Stimulated activated naive CD8-positive, alpha-beta T cell treated with anti-CD3 and anti-CD28 coated beads, Interleukin-15, Interleukin-2, amounts not matched to agents 100 ng/mL and 50 ng/mL, for 24 hours (primary cell): Measurements from ENCODE around the gene H1-8.

Experiments
- H3K27ac Mint-ChIP-seq: one replicate; pipeline ENCODE4 v1.8.0; 2021; ENCODE audit warnings: mild to moderate bottlenecking, mixed read lengths
- H3K27me3 Mint-ChIP-seq: one replicate; pipeline ENCODE4 v1.8.0; 2021; ENCODE audit warnings: mixed read lengths
- H3K36me3 Mint-ChIP-seq: one replicate; pipeline ENCODE4 v1.8.0; 2021; ENCODE audit warnings: low read depth, mixed read lengths
- H3K4me1 Mint-ChIP-seq: one replicate; pipeline ENCODE4 v1.8.0; 2021; ENCODE audit warnings: low read depth, mixed read lengths
- H3K4me3 Mint-ChIP-seq: one replicate; pipeline ENCODE4 v1.8.0; 2021; ENCODE audit warnings: mild to moderate bottlenecking, mixed read lengths
- H3K9me3 Mint-ChIP-seq: one replicate; pipeline ENCODE4 v1.8.0; 2021; ENCODE audit warnings: mixed read lengths

H1-8 gene

DNA sequence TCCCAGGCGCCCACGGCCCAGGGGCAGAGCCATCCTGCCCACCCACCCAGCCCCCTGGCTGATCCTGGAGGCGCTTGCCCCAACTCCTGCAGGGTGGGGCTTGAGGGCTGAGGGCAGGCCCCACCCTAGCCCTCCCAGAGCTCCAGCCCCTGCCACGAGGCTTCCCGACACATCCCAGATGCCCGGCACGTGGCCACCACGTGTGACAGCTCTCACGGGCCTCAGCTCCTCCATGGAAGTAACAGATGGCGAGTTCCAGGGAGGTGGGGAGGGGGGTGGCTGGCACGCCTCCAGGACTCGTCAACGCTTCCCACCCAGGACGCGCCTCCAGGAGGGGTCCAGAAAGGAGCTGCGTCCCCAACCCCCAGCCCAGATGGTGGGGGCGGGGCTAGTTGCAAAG lies 34.4 kb downstream of the H1-8 start:
- Mint-ChIP-seq H3K27ac (no peak overlapping the region), H3K9me3 (no peaks in the 10 kb centered on the region), H3K4me1 (peaks cover 36% of the 10 kb centered on the region), H3K27me3 (no peaks in the 10 kb centered on the region), H3K36me3 (no peaks in the 10 kb centered on the region), H3K4me3 (no peak overlapping the region)

DNA sequence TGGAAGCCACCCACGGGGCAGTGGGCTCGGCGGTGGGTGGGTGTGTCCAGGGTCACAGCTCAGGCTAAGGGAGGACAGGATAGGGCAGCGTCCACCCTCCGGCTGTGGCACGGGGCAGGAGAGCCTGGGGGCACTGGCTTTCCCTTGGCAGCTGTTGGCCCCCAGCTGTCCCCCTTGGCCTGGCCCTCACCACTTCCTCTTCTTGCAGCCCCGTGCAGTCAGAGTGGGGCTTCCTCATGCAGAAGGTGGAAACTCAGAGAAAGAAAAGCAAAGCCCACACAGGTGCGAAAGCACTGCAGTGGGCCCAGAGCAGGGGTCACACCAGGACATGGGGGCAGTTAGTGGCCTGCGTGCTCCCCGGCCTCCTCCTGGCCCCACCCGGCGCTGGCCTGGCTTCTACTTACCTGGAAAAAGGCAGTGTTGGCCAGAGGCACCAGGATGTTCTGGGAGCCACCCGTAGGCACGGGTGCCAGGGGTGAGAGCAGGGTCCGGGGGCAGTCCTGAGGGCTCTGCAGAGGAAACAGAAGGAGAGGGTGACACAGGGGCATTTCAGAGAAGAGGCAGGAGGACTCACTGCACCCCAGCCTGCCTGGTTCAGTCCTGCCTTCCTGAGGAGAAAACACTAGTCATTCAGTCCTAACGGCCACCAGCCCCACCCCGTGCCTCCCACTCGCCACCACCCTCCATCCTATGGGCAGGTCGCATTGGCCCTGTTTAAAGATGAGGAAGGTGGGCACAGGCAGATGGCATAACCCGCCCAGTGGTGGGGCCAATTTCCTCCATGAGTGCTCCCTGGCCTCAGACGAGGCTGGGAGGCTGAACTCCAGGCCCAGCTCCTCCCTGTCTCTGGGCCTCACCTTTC lies 35.2 kb downstream of the H1-8 start:
- Mint-ChIP-seq H3K27me3 (no peaks in the 10 kb centered on the region), H3K4me3 (peak overlapping the region; percentile 20), H3K27ac (peak overlapping the region; percentile 19), H3K9me3 (no peaks in the 10 kb centered on the region), H3K4me1 (peaks cover 36% of the 10 kb centered on the region), H3K36me3 (no peaks in the 10 kb centered on the region)

DNA sequence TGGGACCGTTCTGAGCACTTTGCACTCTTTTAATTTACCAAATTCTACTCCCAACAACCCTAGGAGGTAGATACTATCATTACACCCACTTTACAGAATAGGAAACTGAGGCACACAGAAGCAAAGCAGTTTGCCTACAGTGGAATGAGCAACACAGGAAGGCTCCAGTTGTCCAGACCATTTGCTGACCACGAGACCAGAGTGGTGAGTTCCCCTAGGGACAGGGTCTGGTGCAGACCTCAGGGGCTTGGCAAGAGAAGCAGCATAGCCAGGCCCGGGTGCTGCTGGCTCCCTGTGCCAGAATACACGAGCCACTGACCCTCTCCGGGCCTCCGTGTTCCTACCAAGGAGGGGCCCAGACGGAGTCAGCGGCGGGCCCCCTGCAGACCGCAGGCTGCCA lies 37.0 kb downstream of the H1-8 start:
- no peaks in the 10 kb centered on the region for H3K36me3 Mint-ChIP-seq
- no peak overlapping the region for H3K4me3 Mint-ChIP-seq
- H3K4me1 Mint-ChIP-seq: peaks cover 35% of the 10 kb centered on the region
- no peaks in the 10 kb centered on the region for H3K9me3 Mint-ChIP-seq
- H3K27ac Mint-ChIP-seq: no peak overlapping the region
- no peaks in the 10 kb centered on the region for H3K27me3 Mint-ChIP-seq

DNA sequence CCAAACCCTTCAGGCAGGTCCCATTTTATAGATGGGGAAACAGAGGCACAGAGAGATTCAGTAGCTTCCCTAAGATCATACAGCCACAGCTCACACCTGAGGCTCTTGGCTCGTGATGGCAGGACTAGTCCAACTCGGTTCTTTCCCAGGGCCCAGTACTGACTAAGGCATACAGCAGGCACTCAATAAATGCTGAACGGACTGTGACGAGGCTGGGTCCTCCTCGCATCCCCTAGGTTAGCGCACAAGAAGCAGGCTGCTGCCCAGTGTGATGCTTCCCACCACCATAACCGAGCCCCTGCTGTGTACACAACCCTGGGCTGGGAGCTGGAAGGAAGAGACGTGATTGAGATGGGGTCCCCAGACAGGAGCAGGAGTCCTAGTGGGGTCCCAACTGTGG lies 38.6 kb downstream of the H1-8 start:
- Mint-ChIP-seq H3K27me3 (no peaks in the 10 kb centered on the region), H3K36me3 (no peaks in the 10 kb centered on the region), H3K9me3 (no peaks in the 10 kb centered on the region), H3K4me1 (peaks cover 19% of the 10 kb centered on the region), H3K27ac (no peak overlapping the region), H3K4me3 (no peak overlapping the region)

DNA sequence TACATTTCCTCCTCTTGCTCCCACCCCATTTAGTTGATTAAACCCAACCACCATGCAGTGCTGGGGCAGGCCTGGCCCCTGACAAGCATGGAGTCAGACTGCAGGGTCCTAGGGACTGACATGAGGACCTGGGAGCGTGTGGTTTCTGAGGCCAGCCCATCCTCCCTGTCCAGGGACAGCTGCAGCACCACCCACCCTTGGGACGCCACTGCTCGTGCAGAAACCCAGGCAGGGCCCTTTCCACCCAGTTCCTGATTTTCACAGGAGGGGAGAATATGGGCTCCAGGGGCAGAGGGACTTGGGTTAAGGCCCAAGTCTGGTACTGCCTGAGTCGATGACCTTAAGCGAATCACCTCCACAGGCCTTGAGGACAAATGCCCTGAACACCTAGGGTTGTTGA lies 39.8 kb downstream of the H1-8 start:
- Mint-ChIP-seq H3K9me3 (no peaks in the 10 kb centered on the region), H3K27ac (no peak overlapping the region), H3K4me1 (peaks cover 10% of the 10 kb centered on the region), H3K27me3 (no peaks in the 10 kb centered on the region), H3K4me3 (no peak overlapping the region), H3K36me3 (no peaks in the 10 kb centered on the region)

DNA sequence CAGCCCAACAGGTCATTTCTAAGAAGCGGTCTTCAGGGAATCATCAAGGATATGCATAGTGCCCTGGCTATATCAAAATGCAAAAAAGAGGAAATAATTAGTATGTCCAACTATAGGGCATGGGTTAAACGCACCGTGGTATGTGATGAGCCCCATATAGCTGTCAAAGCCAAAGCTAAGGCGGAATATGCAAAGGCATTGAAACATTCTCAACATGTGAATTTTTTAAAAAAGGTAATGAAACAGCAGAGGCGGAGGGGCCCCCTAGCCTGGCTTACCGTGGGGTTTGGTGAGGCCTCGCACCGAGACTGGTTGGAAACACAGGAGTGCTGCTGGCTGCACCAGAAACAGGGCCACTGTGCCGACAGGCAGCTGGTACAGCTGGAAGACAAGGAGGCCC lies 40.3 kb downstream of the H1-8 start:
- Mint-ChIP-seq H3K27me3 (no peaks in the 10 kb centered on the region), H3K36me3 (no peaks in the 10 kb centered on the region), H3K4me1 (peaks cover 5% of the 10 kb centered on the region), H3K9me3 (no peaks in the 10 kb centered on the region), H3K27ac (no peak overlapping the region), H3K4me3 (no peak overlapping the region)

DNA sequence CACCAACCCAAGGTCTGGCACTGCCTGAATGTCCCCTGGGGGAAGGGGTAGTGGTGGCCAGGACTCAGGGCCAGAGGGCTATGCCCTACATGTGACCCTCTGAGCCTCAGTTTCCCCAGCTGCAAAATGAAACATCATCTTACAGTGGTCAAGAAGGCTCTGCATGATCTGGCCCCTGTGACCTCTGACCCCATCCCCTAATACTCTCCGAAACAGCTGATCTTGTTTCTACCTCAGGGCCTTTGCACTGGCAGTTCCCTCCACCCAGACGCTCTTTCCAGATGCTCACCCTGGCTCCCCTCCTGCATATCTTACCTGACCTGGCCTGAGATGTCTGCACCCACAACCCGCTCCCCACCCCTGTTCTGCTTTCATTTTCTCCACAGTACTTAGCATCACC lies 41.7 kb downstream of the H1-8 start:
- H3K27ac Mint-ChIP-seq: no peak overlapping the region
- no peaks in the 10 kb centered on the region for H3K27me3 Mint-ChIP-seq
- no peak overlapping the region for H3K4me3 Mint-ChIP-seq
- H3K4me1 Mint-ChIP-seq: no peaks in the 10 kb centered on the region
- H3K9me3 Mint-ChIP-seq: no peaks in the 10 kb centered on the region
- H3K36me3 Mint-ChIP-seq: no peaks in the 10 kb centered on the region

DNA sequence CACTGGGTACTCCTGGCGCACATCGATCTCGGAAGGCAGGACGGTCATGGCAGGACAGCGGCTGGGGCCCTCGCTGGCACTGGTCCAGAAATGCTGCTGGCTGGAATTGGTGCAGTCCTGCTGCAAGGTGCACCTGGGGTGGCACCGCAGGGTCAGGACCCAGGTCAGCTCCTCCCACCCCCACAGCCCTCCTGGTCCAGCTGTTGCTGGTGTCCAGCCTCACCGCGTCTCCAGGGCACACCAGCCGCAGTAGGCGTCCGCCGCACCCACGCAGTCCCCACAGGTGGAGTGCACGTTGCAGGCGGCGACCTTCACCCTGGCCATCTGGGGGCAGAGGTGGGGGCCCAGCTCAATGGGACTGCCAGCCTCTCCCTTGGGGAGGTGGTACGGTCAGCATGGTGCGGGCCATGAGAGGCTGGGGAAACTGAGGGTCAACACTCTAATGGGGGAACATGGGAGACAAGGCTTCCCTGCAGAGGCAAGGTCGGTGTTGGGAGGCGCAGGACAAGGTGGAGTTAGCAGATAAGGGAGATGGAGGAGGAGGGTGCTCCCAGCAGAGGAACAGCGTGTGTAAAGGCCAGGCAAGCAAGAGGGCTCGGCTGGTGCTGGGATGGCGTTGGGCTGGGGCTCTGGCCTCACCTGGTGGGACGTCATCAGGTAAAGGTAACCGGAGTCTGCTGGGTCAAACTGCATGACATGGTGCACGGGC lies 43.1 kb downstream of the H1-8 start:
- no peaks in the 10 kb centered on the region for H3K36me3 Mint-ChIP-seq
- no peaks in the 10 kb centered on the region for H3K9me3 Mint-ChIP-seq
- H3K4me3 Mint-ChIP-seq: no peak overlapping the region
- H3K4me1 Mint-ChIP-seq: no peaks in the 10 kb centered on the region
- H3K27ac Mint-ChIP-seq: no peak overlapping the region
- H3K27me3 Mint-ChIP-seq: no peaks in the 10 kb centered on the region

DNA sequence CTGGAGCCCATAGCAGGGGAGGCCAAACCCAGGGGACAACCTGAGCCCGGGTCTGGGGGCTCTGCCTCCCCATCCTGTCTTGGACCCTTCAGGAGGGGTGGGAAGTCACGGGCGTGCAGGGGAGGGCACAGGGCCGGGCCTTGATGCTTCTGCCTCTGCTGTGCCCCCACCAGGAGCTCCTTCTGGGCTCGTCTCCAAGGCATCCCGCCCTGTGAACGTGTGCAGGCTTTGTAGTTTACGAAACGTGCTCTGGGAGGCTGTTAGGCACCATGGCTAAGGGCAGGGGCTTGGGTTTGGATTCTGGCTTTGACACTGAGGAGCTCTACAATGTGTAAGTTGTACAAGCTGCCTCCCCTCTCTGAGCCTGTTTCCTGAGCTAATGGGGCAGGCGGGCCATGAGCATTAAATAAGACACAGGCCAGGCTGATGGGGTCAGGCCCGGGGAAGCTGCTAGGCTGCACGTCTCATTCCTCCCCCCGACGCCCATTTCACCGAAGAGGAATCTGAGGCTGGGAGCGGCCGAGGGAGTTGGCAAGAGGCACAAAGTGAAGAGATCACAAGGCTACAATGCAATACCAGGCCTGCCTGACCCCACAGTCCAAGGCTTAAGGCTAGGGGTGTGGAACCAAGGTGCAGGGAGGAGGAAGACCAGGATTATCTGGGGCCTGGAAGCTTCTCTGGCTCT lies 43.9 kb downstream of the H1-8 start:
- Mint-ChIP-seq H3K9me3 (no peaks in the 10 kb centered on the region), H3K27ac (no peak overlapping the region), H3K36me3 (no peaks in the 10 kb centered on the region), H3K4me3 (no peak overlapping the region), H3K27me3 (peaks cover 5% of the 10 kb centered on the region), H3K4me1 (peaks cover 2% of the 10 kb centered on the region)

DNA sequence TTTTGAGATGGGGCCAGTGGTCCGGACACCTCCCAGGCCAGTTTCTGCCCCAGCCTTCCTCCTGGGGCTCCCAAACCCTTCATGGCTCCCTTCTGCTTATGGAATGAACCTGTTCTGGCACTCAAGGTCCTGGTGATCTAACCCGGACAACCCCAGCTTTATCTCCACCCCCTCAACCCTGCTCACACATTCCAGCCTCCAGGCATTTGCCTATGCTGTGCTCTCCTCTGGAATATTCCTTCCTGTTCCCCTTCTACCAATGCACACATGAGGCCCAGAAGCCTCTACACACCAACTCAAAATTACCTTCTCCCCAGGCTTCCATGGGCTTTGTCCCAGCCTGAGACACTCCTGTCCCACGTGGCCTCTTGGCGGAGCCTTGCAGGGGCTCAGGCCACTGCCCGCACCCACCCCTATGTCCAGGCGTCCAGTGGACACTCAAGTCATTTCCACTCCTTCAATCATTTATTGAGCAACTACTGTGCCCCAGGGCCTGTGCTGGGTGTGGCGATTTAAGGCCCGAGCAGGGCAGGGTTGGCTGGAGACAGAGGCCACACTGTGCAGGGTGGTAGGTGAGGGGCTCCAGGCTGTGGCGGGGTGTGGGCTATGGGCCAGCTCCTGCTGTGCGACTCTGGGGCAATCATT lies 44.7 kb downstream of the H1-8 start:
- H3K9me3 Mint-ChIP-seq: no peaks in the 10 kb centered on the region
- peaks cover 5% of the 10 kb centered on the region for H3K4me1 Mint-ChIP-seq
- no peaks in the 10 kb centered on the region for H3K36me3 Mint-ChIP-seq
- peaks cover 5% of the 10 kb centered on the region for H3K27me3 Mint-ChIP-seq
- no peak overlapping the region for H3K27ac Mint-ChIP-seq
- no peak overlapping the region for H3K4me3 Mint-ChIP-seq

DNA sequence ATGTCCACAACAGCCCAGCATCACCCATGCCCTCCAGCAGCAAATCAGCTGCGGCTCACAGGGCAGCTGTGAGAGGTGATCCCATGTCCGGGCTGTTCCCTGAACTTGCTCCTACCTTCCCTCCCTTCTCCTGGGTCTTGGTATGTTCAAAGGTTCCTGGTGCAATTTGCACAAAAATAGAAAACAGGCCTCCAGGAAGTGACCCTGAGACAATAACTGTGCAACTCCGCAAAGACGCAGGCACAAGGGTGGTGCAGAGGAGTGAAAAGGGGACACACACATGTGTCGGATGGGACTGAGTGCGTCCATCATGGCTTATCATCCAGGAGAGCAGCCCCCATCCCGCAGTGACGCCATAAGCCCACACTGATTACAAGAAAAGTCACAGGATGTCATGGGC lies 47.2 kb downstream of the H1-8 start:
- Mint-ChIP-seq H3K27me3 (peaks cover 8% of the 10 kb centered on the region), H3K36me3 (no peaks in the 10 kb centered on the region), H3K4me3 (no peak overlapping the region), H3K4me1 (peaks cover 24% of the 10 kb centered on the region), H3K27ac (no peak overlapping the region), H3K9me3 (no peaks in the 10 kb centered on the region)

DNA sequence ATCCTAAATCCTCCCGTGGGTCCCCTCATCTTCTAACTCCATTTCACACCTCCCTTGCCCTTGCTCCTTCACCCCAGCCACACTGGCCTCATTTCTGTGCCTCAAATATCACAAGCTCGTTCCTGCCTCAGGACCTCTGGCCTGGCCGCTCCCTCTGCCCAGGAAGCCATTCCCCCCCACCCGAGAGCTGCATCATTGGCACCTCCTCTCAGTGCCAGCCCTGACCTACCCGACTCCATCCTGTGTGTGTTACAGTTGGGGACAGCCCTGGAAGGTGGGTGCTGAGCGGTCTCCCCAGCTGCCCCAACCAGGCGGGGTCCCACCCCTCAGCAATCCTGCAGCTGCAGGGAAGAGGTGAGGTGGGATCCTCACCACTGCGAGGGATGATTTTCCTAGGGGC lies 49.0 kb downstream of the H1-8 start:
- no peak overlapping the region for H3K27ac Mint-ChIP-seq
- H3K4me3 Mint-ChIP-seq: no peak overlapping the region
- no peaks in the 10 kb centered on the region for H3K9me3 Mint-ChIP-seq
- peaks cover 10% of the 10 kb centered on the region for H3K27me3 Mint-ChIP-seq
- H3K36me3 Mint-ChIP-seq: no peaks in the 10 kb centered on the region
- peaks cover 24% of the 10 kb centered on the region for H3K4me1 Mint-ChIP-seq

DNA sequence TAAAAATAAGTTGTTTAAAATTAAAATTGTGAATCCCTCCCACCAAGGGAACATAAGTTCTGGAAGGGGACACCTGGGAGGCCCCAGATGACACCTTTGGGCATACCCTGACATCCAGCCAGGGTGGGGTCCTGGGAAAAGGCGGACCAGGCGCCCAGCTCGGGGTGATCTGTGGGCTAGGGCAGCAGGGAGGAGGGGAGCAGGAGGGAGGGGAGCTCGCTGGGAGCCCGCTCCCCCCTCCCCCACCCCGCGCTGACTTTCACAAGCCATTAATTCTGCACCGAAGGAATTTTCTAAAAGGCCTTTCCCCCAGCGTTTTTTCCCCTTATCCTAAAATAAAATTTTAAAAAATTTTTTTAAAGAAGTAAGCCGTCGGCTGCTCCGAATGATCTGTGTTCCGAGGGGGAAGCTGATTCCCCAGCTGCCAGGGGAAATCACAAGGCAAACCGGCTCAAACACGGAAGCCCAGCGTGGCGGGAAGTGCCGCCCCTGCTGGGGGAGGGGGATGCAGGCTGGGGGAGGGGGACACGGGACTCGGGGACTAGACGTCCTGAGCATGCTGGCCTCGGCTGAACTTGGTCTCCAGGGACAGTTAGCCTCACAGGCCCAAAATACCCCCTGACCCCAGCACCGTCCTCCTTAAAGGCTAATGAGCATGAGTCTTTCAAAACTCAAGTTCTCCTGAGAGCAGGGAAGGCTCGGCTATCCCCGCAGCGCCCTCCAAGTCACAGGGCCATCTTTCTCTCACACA lies 49.6 kb downstream of the H1-8 start:
- H3K9me3 Mint-ChIP-seq: no peaks in the 10 kb centered on the region
- peaks cover 10% of the 10 kb centered on the region for H3K27me3 Mint-ChIP-seq
- H3K27ac Mint-ChIP-seq: peak overlapping the region; percentile 36
- no peaks in the 10 kb centered on the region for H3K36me3 Mint-ChIP-seq
- H3K4me3 Mint-ChIP-seq: no peak overlapping the region
- H3K4me1 Mint-ChIP-seq: peaks cover 24% of the 10 kb centered on the region

DNA sequence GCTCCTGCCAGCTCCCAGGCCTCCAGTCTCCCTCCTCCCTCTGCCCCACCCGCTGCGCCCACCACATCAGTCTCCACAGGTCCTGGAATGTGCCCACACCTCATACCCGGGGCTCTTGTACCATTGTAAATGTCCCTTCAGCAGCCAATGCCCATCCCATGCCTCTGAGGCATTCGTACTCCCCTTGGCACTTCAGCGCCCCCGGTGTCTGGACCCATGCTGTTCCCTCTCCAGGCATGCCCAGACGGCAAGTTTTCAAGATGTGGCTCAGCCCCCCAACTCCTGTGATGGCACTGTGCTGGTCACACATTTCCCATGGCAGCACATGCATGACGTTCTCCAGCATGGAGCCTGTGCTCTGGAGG lies 50.2 kb downstream of the H1-8 start:
- Mint-ChIP-seq H3K27me3 (peaks cover 10% of the 10 kb centered on the region), H3K36me3 (no peaks in the 10 kb centered on the region), H3K9me3 (no peaks in the 10 kb centered on the region), H3K27ac (peak overlapping the region; percentile 36), H3K4me1 (peaks cover 24% of the 10 kb centered on the region), H3K4me3 (peak overlapping the region; percentile 54)
